Body of pancreas (tissue), 4 donors: Measurements from ENCODE around the gene AURKA.

Experiments used
- CTCF ChIP-seq, 7 experiments: fragments of 450-650 bp in 4 of 7; fragments of 200-600 bp in 3 of 7; sonication (generic) in 3 of 7; IDR thresholded peaks; one replicate each; pipeline ENCODE4 v1.5.1; 2016 to 2019; ENCODE audit warnings: antibody characterized with exemption in 7 of 7
- POLR2A ChIP-seq, 3 donors: fragments of 450-650 bp; IDR thresholded peaks; one replicate each; pipeline ENCODE4 v1.6.1; 2016; ENCODE audit warnings: antibody characterized with exemption in 3 of 3, mild to moderate bottlenecking in 2 of 3

GRCh38 chr20:56395166-56395565, 3.2 kb upstream of the AURKA start:
- TF ChIP-seq CTCF (IDR thresholded peaks at IDR 0.05) (no peak), POLR2A (IDR thresholded peaks at IDR 0.05) (no peak)
